Tibial nerve (tissue), 4 donors: ENCODE measurements around the gene DCLRE1C. TPM values are rescaled to one million over a fixed set of nuclear protein-coding genes. Genes with fewer than 3 reads are reported as not detected.
"Not testable (repeated sequence)": the region's sequence is repeated elsewhere in the genome, so short reads cannot be mapped to it uniquely, and the experiment has no call there.

Source experiments
- DNase-seq, 2 donors: peaks; one replicate each; pipeline ENCODE4 v3.0.0-alpha.2; 2019; ENCODE audit warnings: low spot score in 2 of 2
- H3K27ac ChIP-seq, 4 donors: fragments of 200-600 bp; sonication (generic) in 3 of 4; one replicate each; pipeline ENCODE4 v1.5.1; 2017 to 2019; ENCODE audit warnings: mild to moderate bottlenecking in 1 of 4
- H3K27me3 ChIP-seq, 2 donors: fragments of 200-600 bp; sonication (generic) in 1 of 2; one replicate each; pipeline versions ENCODE4 v1.5.1 to v1.6.0; 2017 to 2019
- H3K36me3 ChIP-seq, 3 donors: fragments of 200-600 bp; sonication (generic); one replicate each; pipeline ENCODE4 v1.5.1; 2018 to 2019
- H3K4me1 ChIP-seq, 4 donors: fragments of 200-600 bp; sonication (generic) in 3 of 4; one replicate each; pipeline ENCODE4 v1.5.1; 2017 to 2019
- H3K4me3 ChIP-seq, 4 donors: fragments of 200-600 bp; sonication (generic) in 3 of 4; one replicate each; pipeline ENCODE4 v1.5.1; 2017 to 2019; ENCODE audit warnings: mild to moderate bottlenecking in 1 of 4, moderate library complexity in 1 of 4
- H3K9me3 ChIP-seq, 4 donors: fragments of 200-600 bp; sonication (generic) in 3 of 4; one replicate each; pipeline ENCODE4 v1.5.1; 2017 to 2019
- EP300 ChIP-seq, 2 donors: sonication (generic); formaldehyde crosslinking; IDR thresholded peaks; one replicate each; pipeline ENCODE4 v1.6.1; 2017; ENCODE audit warnings: antibody characterized with exemption in 2 of 2, mild to moderate bottlenecking in 1 of 2
- POLR2A ChIP-seq, 2 donors: fragments of 450-650 bp; IDR thresholded peaks; one replicate each; pipeline ENCODE4 v1.6.1; 2017; ENCODE audit warnings: antibody characterized with exemption in 2 of 2, mild to moderate bottlenecking in 2 of 2, moderate library complexity in 2 of 2
- WGBS, 2 donors: methylation state at CpG; one replicate each; pipeline ENCODE4 v1.1.5; 2018; 5-methylcytosine and 5-hydroxymethylcytosine counted together
- total RNA-seq, 4 donors: library from RNA; depleted of rRNA; stranded (reverse); fragments of >200 nt; gene quantifications; one replicate each; pipeline ENCODE4 v1.1.0, GENCODE V29; 2016
- TF ChIP-seq, protein P1 (sequence below), 5 experiments: fragments of 200-600 bp in 3 of 5; fragments of 450-650 bp in 2 of 5; sonication (generic) in 3 of 5; IDR thresholded peaks; one replicate each; pipeline ENCODE4 v1.5.1; 2016 to 2019; ENCODE audit warnings: antibody characterized with exemption in 5 of 5, mild to moderate bottlenecking in 3 of 5, moderate library complexity in 2 of 5

Gene DCLRE1C
- total RNA-seq, 4 donors from 2014 or later, result 9.6 to 28.8 (median 17.5) TPM

GRCh38 chr10:14910953-14911352 is 42.9 kb downstream of the DCLRE1C start:
- WGBS, 2 donors, result 92 to 95% methylated on average over 4 of the region's 4 CpGs
- TF ChIP-seq EP300 (IDR thresholded peaks at IDR 0.05) (no peak), POLR2A (IDR thresholded peaks at IDR 0.05) (no peak)
- TF ChIP-seq, protein P1, sequence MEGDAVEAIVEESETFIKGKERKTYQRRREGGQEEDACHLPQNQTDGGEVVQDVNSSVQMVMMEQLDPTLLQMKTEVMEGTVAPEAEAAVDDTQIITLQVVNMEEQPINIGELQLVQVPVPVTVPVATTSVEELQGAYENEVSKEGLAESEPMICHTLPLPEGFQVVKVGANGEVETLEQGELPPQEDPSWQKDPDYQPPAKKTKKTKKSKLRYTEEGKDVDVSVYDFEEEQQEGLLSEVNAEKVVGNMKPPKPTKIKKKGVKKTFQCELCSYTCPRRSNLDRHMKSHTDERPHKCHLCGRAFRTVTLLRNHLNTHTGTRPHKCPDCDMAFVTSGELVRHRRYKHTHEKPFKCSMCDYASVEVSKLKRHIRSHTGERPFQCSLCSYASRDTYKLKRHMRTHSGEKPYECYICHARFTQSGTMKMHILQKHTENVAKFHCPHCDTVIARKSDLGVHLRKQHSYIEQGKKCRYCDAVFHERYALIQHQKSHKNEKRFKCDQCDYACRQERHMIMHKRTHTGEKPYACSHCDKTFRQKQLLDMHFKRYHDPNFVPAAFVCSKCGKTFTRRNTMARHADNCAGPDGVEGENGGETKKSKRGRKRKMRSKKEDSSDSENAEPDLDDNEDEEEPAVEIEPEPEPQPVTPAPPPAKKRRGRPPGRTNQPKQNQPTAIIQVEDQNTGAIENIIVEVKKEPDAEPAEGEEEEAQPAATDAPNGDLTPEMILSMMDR (IDR thresholded peaks at IDR 0.05), result no peak
- peaks cover 0 to 92% (median 9%) of the 10 kb centered on the region in 3 donors for H3K36me3 ChIP-seq

DNA sequence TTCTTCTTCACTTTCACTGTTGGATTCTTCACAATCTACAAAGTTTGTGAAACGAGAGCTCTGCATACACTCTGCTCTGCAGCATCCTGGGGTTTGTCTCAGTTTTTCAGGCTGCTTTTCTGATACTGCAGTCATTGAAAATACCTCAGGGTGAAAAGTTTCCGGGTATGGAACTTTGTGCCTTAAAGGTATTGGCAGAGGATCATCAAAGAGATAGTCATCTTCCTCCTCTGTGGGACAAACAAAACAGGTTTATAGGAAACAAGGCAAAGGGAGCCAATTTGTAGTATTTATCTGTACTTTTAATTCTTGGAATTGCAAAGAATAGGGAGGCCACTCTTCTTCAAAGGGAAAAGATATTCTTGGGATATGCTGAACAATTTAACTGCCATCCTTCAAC is 44.8 kb downstream of the DCLRE1C start:
- Histone ChIP-seq H3K4me3 (no peak overlapping the region), H3K27me3 (no peaks in the 10 kb centered on the region), H3K9me3 (no peaks in the 10 kb centered on the region), H3K27ac (no peak overlapping the region), H3K36me3 (peaks cover 0 to 88% (median 9%) of the 10 kb centered on the region in 3 donors), H3K4me1 (no peaks in the 10 kb centered on the region)
- 95 to 98% methylated on average over 2 of the region's 2 CpGs for WGBS, 2 donors
- DNase-seq, result no peak
- TF ChIP-seq EP300 (IDR thresholded peaks at IDR 0.05) (no peak), POLR2A (IDR thresholded peaks at IDR 0.05) (no peak)
- TF ChIP-seq, protein P1 (IDR thresholded peaks at IDR 0.05), result no peak

More at GRCh38 chr10:14910953-14911352, 42.9 kb downstream of the DCLRE1C start:
- Histone ChIP-seq H3K27me3 (no peaks in the 10 kb centered on the region), H3K4me3 (no peak overlapping the region), H3K4me1 (no peaks in the 10 kb centered on the region), H3K27ac (no peak overlapping the region), H3K9me3 (peaks cover 0 to 2% (median 0%) of the 10 kb centered on the region in 4 donors)
- DNase-seq, result no peak

DNA sequence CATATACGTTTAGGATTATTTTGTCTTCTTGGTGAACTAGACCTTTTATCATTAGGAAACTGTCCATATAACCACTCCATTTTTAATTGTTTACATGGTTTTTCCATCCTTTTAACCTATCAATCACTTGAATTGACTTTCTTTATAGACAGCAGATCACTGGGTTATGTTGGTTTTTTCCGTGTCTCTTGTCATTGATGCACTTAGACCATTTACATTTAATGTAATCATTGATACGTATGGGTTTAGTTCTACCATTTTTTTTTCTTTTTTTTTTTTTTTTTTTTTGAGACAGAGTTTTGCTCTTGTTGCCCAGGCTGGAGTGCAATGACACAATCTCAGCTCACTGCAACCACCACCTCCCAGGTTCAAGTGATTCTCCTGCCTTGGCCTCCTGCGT is 46.3 kb downstream of the DCLRE1C start:
- H3K36me3 ChIP-seq, result peaks cover 0 to 72% (median 9%) of the 10 kb centered on the region in 3 donors
- not testable (repeated sequence) for H3K4me1 ChIP-seq, H3K27me3 ChIP-seq, DNase-seq, H3K4me3 ChIP-seq, H3K9me3 ChIP-seq, H3K27ac ChIP-seq
- 96% methylated on average over 4 of the region's 4 CpGs for WGBS, 2 donors

- 95 to 100% methylated on average over 2 of the region's 2 CpGs for WGBS, 2 donors
Measured at GRCh38 chr10:14906765-14907164, 47.1 kb downstream of the DCLRE1C start.

DNA sequence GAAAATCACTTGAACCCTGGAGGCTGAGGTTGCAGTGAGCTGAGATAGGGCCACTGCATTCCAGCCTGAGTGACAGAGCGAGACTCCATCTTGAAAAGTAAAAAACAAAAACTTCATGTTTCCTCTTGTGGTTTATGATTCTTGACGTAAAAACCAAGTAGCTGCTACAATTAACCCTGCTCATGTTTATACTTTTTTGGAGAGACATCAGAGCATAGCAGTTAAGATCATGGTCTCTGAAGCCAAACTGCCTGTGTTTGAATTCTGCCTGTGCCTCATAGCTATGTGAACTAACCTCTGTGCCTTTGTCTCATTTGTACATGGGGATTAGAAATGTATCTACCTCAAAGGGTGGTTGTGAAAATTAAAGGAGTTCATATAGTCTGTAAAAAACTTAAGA is 48.0 kb downstream of the DCLRE1C start:
- H3K36me3 ChIP-seq, result peaks cover 0 to 65% (median 9%) of the 10 kb centered on the region in 3 donors

More at GRCh38 chr10:14906765-14907164, 47.1 kb downstream of the DCLRE1C start:
- DNase-seq, result no peak
- Histone ChIP-seq H3K36me3 (peaks cover 0 to 66% (median 9%) of the 10 kb centered on the region in 3 donors), H3K4me1 (no peaks in the 10 kb centered on the region), H3K4me3 (no peak overlapping the region), H3K27ac (no peak overlapping the region), H3K9me3 (no peaks in the 10 kb centered on the region), H3K27me3 (no peaks in the 10 kb centered on the region)
- TF ChIP-seq, protein P1 (IDR thresholded peaks at IDR 0.05), result no peak
- TF ChIP-seq POLR2A (IDR thresholded peaks at IDR 0.05) (no peak), EP300 (IDR thresholded peaks at IDR 0.05) (no peak)

More for the DNA sequence above, 48.0 kb downstream of the DCLRE1C start:
- Histone ChIP-seq H3K27ac (no peak overlapping the region), H3K9me3 (no peaks in the 10 kb centered on the region), H3K27me3 (no peaks in the 10 kb centered on the region), H3K4me3 (no peak overlapping the region), H3K4me1 (no peaks in the 10 kb centered on the region)
- 84 to 91% methylated on average over 2 of the region's 2 CpGs for WGBS, 2 donors
- DNase-seq, result no peak
- TF ChIP-seq EP300 (IDR thresholded peaks at IDR 0.05) (no peak), POLR2A (IDR thresholded peaks at IDR 0.05) (no peak)
- TF ChIP-seq, protein P1 (IDR thresholded peaks at IDR 0.05), result no peak
